Fibroblast of villous mesenchyme (primary cell): ENCODE measurements around the gene TNPO3. TPM values are rescaled to one million over a fixed set of nuclear protein-coding genes. Genes with fewer than 3 reads are reported as not detected.

ENCODE experiments used
- DNase-seq: peaks from one replicate; pipeline ENCODE4 v3.0.0-alpha.2; 2010; ENCODE audit warnings: low read depth
- H3K4me3 ChIP-seq: 2 replicates; pipeline ENCODE4 v1.5.1; 2011; ENCODE audit warnings: low read depth, mild to moderate bottlenecking, low read length
- CTCF ChIP-seq: IDR thresholded peaks from 2 replicates; pipeline ENCODE4 v1.5.1; 2012; ENCODE audit warnings: low read depth, mild to moderate bottlenecking, low read length; ENCODE audit not compliant: insufficient read depth
- total RNA-seq: library from RNA; depleted of rRNA; stranded (reverse); fragments of >200 nt; gene quantifications from 2 replicates; pipeline ENCODE4 v1.2.3, GENCODE V29; 2012

TNPO3 gene
- total RNA-seq, 1 donor: 60.9 TPM

- no peak for TF ChIP-seq CTCF
- no peak for DNase-seq
- no peak overlapping the region for H3K4me3 ChIP-seq
Measured at GRCh38 chr7:128988372-128988771, 66.5 kb downstream of the TNPO3 start.

- no peak for DNase-seq
- H3K4me3 ChIP-seq: no peak overlapping the region
- TF ChIP-seq CTCF: no peak
Measured at GRCh38 chr7:128986609-128987008, 68.3 kb downstream of the TNPO3 start.

GRCh38 chr7:128985660-128986059 is 69.3 kb downstream of the TNPO3 start:
- no peak for TF ChIP-seq CTCF
- DNase-seq: no peak
- no peak overlapping the region for H3K4me3 ChIP-seq

GRCh38 chr7:128982105-128982504 is 72.8 kb downstream of the TNPO3 start:
- no peak overlapping the region for H3K4me3 ChIP-seq
- no peak for TF ChIP-seq CTCF
- DNase-seq: no peak

GRCh38 chr7:128974241-128974934 is 80.5 kb downstream of the TNPO3 start:
- no peak overlapping the region for H3K4me3 ChIP-seq
- no peak for TF ChIP-seq CTCF
- peak; percentile 71 for DNase-seq

- H3K4me3 ChIP-seq: no peak overlapping the region
- DNase-seq: no peak
- TF ChIP-seq CTCF: no peak
Measured at GRCh38 chr7:128968624-128969023, 86.3 kb downstream of the TNPO3 start.

- DNase-seq: peak; percentile 13
- no peak for TF ChIP-seq CTCF
Measured at GRCh38 chr7:128963327-128963757, 91.6 kb downstream of the TNPO3 start.

More at GRCh38 chr7:128963327-128963757, 91.6 kb downstream of the TNPO3 start:
- H3K4me3 ChIP-seq: no peak overlapping the region
